GM10248 (cell line): Measurements from ENCODE around the gene PPP1R15A.
"Not testable (repeated sequence)": the region's sequence is repeated elsewhere in the genome, so short reads cannot be mapped to it uniquely, and the experiment has no call there.

Source experiments
- CTCF ChIA-PET: fragments of 300-600 bp; sonication (Branson Sonifier 250); formaldehyde crosslinking; extraction: SDS; loops from one replicate; lab custom pipeline; 2021; ENCODE audit warnings: antibody characterized with exemption; lab: Yijun Ruan, JAX
- POLR2A ChIA-PET: fragments of 350-650 bp; sonication (Branson Sonifier 250); formaldehyde crosslinking; extraction: SDS; loops from one replicate; lab custom pipeline; 2020; ENCODE audit warnings: antibody characterized with exemption; lab: Yijun Ruan, JAX
- DNase-seq: peaks from one replicate; pipeline ENCODE4 v3.0.0; 2012; ENCODE audit errors: extremely low spot score
- CTCF ChIP-seq: IDR thresholded peaks from 2 replicates; pipeline ENCODE4 v1.5.1; 2012; ENCODE audit warnings: mild to moderate bottlenecking, low read depth; ENCODE audit errors: extremely low read depth, missing control alignments, control extremely low read depth

Gene PPP1R15A

DNA sequence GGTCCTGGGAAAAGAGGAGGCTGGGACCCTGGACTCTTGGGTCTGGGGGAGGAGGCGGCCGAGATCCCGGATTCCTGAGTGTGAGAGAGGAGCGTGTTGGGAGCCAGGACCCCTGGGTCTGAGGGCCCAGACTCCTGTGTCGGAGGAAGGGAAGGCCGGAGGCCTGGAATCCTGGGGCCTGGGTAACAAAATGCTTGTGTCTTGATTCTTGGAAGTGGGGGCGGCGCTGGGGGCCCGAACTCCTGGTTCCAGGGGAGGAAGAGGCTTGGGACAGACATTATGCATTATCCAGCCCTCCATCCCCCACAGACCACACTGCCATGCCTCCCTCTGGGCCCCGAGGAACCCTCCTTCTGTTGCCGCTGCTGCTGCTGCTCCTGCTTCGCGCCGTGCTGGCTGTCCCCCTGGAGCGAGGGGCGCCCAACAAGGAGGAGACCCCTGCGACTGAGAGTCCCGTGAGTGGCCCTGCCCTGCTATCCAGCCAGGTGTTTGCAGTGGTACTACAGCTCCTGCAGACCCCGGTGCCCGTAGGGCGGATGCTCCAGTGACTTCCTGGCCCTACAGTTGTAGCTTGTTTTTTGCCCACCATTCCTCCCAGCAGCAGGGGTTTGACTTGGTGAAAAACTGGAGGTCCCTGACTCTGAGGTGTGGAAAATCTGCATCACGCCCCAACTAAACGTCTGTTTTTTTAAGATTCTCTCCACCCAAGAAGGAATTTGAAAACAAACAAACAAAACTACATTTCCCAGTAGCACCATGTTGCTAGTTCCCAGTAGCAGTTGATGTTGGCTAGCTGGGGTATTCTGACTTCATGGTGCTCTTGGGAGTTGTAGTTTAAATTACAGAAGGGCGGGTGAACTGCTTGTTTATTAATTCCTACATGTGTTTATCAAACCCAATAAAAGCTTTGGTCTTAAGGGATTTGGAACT is 28.5 kb downstream of the PPP1R15A start:
- no peak for DNase-seq
- no peak for TF ChIP-seq CTCF
- POLR2A ChIA-PET: interaction anchor here (0.5 to 3.5 kb wide), 12 partner anchors 12 to 1428 kb away, joined by 3 to 30 read pairs (median 4); partner anchors contain the start of genes FTL and PPP1R15A
- CTCF ChIA-PET: interaction anchor here (0.8 to 1.7 kb wide), 7 partner anchors 15 to 105 kb away, joined by 3 to 6 read pairs (median 3); partner anchors contain the start of gene RUVBL2

DNA sequence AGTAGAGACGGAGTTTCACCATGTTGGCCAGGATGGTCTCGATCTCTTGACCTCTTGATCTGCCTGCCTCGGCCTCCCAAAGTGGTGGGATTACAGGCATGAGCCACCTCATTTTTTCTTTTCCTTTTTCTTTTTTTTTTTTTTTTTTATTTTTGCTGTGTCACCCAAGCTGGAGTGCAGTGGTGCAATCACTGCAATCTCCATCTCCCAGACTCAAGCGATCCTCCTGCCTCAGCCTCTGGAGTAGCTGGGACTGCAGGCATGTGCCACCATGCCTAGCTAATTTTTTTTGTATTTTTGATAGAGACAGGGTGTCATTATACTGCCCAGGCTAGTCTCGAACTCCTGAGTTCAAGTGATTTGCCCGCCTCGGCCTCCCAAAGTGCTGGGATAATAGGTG is 30.1 kb downstream of the PPP1R15A start:
- POLR2A ChIA-PET, DNase-seq: not testable (repeated sequence)
- CTCF ChIA-PET: interaction anchor here (1.5 kb wide), 1 partner anchor 68 kb away, joined by 3 read pairs; no protein-coding TSS in a partner anchor

GRCh38 chr19:48903788-48904187 is 31.6 kb downstream of the PPP1R15A start:
- CTCF ChIA-PET, DNase-seq, POLR2A ChIA-PET: not testable (repeated sequence)

DNA sequence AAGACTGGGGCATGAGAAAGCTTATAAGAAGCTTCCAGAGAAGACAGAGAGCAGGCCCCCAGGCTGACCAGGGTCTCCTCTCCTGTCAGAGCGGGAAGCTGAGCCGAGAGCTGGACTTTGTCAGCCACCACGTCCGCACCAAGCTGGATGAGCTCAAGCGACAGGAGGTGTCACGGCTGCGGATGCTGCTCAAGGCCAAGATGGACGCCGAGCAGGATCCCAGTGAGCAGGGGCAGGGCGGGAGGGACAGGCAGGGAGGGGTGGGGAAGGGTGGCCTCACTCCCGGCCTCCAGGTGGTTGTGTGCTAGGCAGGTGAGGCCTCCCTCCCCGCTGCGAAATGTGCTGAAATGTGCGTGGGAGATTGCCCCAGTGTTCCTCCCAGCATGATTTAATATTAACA is 33.4 kb downstream of the PPP1R15A start:
- no peak for TF ChIP-seq CTCF
- no peak for DNase-seq
- ChIA-PET POLR2A (no interaction called here), CTCF (interaction anchor here (1.0 to 1.5 kb wide), 2 partner anchors 14 to 48 kb away, joined by 3 to 4 read pairs; no protein-coding TSS in a partner anchor)

DNA sequence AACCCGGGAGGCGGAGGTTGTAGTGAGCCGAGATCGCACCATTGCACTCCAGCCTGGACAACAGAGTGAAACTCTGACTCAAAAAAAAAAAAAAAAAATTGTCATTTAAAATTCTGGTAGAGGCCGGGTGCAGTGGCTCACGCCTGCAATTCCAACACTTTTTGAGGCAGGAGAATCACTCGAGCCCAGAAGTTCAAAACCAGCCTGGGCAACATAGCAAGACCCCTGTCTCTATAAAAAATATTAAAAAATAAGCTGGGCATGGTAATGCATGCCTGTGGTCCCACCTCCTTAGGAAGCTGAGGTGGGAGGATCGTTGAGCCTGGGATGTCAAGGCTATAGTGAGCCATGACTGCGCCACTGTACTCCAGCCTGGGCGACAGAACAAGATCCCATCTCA is 34.1 kb downstream of the PPP1R15A start:
- no peak for DNase-seq
- CTCF ChIA-PET: interaction anchor here (1.0 kb wide), 1 partner anchor 13 kb away, joined by 4 read pairs; no protein-coding TSS in a partner anchor
- POLR2A ChIA-PET: interaction anchor here (0.7 kb wide), 1 partner anchor 9 kb away, joined by 4 read pairs; no protein-coding TSS in a partner anchor

GRCh38 chr19:48907671-48908070 is 35.5 kb downstream of the PPP1R15A start:
- no peak for DNase-seq
- no peak for TF ChIP-seq CTCF
- POLR2A ChIA-PET: interaction anchor here (0.6 kb wide), 1 partner anchor 138 kb away, joined by 3 read pairs; no protein-coding TSS in a partner anchor
- CTCF ChIA-PET: no interaction called here

More for the DNA sequence above, 34.1 kb downstream of the PPP1R15A start:
- no peak for TF ChIP-seq CTCF

GRCh38 chr19:48909424-48910077 is 37.3 kb downstream of the PPP1R15A start:
- POLR2A ChIA-PET, DNase-seq, CTCF ChIA-PET: not testable (repeated sequence)
